ENCODE measurements around the gene LRRC47.

The LRRC47 gene

GRCh38 chr1:3762873-3763228 lies 33.4 kb downstream of the LRRC47 start:
- DNase-seq (ENCODE audit: low read depth in 1 of 2, low spot score in 1 of 2): no peak
- no peak for TF ChIP-seq REST (IDR thresholded peaks at IDR 0.05; ENCODE audit: insufficient replicate concordance, low read depth)
- no peak for TF ChIP-seq SPI1 (IDR thresholded peaks at IDR 0.05; ENCODE audit: borderline replicate concordance, low read depth)
- TF ChIP-seq CTCF (IDR thresholded peaks at IDR 0.05; ENCODE audit: insufficient read depth, low read length): no peak
- no peak for TF ChIP-seq POLR2AphosphoS5 (IDR thresholded peaks at IDR 0.05; ENCODE audit: low read depth)
- TF ChIP-seq GABPA (IDR thresholded peaks at IDR 0.05; ENCODE audit: low read depth): no peak
- peaks cover 5% of the 10 kb centered on the region for H3K27me3 ChIP-seq (ENCODE audit: insufficient read depth, poor library complexity, severe bottlenecking)
- no peak overlapping the region for H3K27ac ChIP-seq (replicated peaks)
- no peak overlapping the region for H3K4me3 ChIP-seq (replicated peaks; ENCODE audit: insufficient read depth, low read length)

- Histone ChIP-seq H3K27me3 (ENCODE audit: insufficient read depth, poor library complexity, severe bottlenecking) (peaks cover 5% of the 10 kb centered on the region), H3K27ac (replicated peaks) (no peak overlapping the region), H3K4me3 (replicated peaks; ENCODE audit: insufficient read depth, low read length) (no peak overlapping the region)
- DNase-seq (ENCODE audit: low read depth in 1 of 2, low spot score in 1 of 2): no peak
- no peak for TF ChIP-seq SPI1 (IDR thresholded peaks at IDR 0.05; ENCODE audit: borderline replicate concordance, low read depth)
- no peak for TF ChIP-seq POLR2AphosphoS5 (IDR thresholded peaks at IDR 0.05; ENCODE audit: low read depth)
- no peak for TF ChIP-seq GABPA (IDR thresholded peaks at IDR 0.05; ENCODE audit: low read depth)
These were observed 34.0 kb downstream of the LRRC47 start for GRCh38 chr1:3762151-3762872.

GRCh38 chr1:3761296-3762010 lies 34.8 kb downstream of the LRRC47 start:
- Histone ChIP-seq H3K27me3 (ENCODE audit: insufficient read depth, poor library complexity, severe bottlenecking) (peaks cover 5% of the 10 kb centered on the region), H3K4me3 (replicated peaks; ENCODE audit: insufficient read depth, low read length) (no peak overlapping the region), H3K27ac (replicated peaks) (no peak overlapping the region)
- DNase-seq (ENCODE audit: low read depth in 1 of 2, low spot score in 1 of 2): no peak
- TF ChIP-seq SPI1 (IDR thresholded peaks at IDR 0.05; ENCODE audit: borderline replicate concordance, low read depth): no peak
- TF ChIP-seq REST (IDR thresholded peaks at IDR 0.05; ENCODE audit: insufficient replicate concordance, low read depth): no peak
- TF ChIP-seq CTCF (IDR thresholded peaks at IDR 0.05; ENCODE audit: insufficient read depth, low read length): no peak
- no peak for TF ChIP-seq GABPA (IDR thresholded peaks at IDR 0.05; ENCODE audit: low read depth)
- no peak for TF ChIP-seq POLR2AphosphoS5 (IDR thresholded peaks at IDR 0.05; ENCODE audit: low read depth)

GRCh38 chr1:3759796-3760195 lies 36.5 kb downstream of the LRRC47 start:
- Histone ChIP-seq H3K27me3 (ENCODE audit: insufficient read depth, poor library complexity, severe bottlenecking) (peaks cover 5% of the 10 kb centered on the region), H3K4me3 (replicated peaks; ENCODE audit: insufficient read depth, low read length) (no peak overlapping the region), H3K27ac (replicated peaks) (no peak overlapping the region)
- no peak for DNase-seq (ENCODE audit: low read depth in 1 of 2, low spot score in 1 of 2)
- TF ChIP-seq POLR2AphosphoS5 (IDR thresholded peaks at IDR 0.05; ENCODE audit: low read depth): no peak
- no peak for TF ChIP-seq CTCF (IDR thresholded peaks at IDR 0.05; ENCODE audit: insufficient read depth, low read length)
- TF ChIP-seq SPI1 (IDR thresholded peaks at IDR 0.05; ENCODE audit: borderline replicate concordance, low read depth): no peak
- TF ChIP-seq REST (IDR thresholded peaks at IDR 0.05; ENCODE audit: insufficient replicate concordance, low read depth): no peak
- no peak for TF ChIP-seq GABPA (IDR thresholded peaks at IDR 0.05; ENCODE audit: low read depth)

All from HL-60 (cell line).